ENCODE measurements around the gene PCCA. TPM values are rescaled to one million over a fixed set of nuclear protein-coding genes. Genes with fewer than 3 reads are reported as not detected.

The PCCA gene
- total RNA-seq, 2 donors from 2014 or later, result 52.7 to 66.4 TPM

DNA sequence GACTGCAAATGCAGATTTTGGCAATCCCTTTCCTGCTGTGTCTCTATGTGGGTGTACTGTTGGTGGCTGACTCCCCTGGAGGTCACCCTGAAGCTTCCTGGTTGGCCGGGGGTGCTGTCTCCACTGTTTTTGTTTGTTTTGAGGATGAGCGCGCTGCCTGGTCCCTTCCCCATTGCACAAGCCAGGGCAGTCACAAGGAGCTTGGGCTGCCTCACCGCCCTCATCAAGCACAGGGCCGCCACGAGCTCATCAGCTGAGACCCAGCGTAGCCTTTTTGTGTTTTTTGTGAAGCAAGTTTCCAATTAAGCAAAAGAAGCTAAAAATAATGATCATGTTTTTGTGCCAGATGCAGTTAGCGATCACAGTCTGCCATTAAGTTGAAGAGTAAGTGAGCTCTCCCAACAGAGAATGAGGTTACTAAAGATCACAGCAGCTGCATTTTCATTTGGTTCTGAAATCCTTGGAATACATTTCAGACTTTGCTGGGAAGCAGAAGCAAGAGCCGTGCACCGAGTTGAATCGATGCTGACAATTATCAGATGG, 441.8 kb downstream of the PCCA start:
- 83% methylated on average over 11 of the region's 11 CpGs for WGBS
- TF ChIP-seq POLR2A (IDR thresholded peaks at IDR 0.05) (no peak), POLR2AphosphoS5 (IDR thresholded peaks at IDR 0.05) (peak; percentile 6)
- TF ChIP-seq, protein P1, sequence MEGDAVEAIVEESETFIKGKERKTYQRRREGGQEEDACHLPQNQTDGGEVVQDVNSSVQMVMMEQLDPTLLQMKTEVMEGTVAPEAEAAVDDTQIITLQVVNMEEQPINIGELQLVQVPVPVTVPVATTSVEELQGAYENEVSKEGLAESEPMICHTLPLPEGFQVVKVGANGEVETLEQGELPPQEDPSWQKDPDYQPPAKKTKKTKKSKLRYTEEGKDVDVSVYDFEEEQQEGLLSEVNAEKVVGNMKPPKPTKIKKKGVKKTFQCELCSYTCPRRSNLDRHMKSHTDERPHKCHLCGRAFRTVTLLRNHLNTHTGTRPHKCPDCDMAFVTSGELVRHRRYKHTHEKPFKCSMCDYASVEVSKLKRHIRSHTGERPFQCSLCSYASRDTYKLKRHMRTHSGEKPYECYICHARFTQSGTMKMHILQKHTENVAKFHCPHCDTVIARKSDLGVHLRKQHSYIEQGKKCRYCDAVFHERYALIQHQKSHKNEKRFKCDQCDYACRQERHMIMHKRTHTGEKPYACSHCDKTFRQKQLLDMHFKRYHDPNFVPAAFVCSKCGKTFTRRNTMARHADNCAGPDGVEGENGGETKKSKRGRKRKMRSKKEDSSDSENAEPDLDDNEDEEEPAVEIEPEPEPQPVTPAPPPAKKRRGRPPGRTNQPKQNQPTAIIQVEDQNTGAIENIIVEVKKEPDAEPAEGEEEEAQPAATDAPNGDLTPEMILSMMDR (IDR thresholded peaks at IDR 0.05), result no peak
- intact Hi-C loops (cut with DNase I), result no loop called here
- no peak for DNase-seq (ENCODE audit: low spot score)
- H3K4me1 ChIP-seq (replicated peaks), result no peaks in the 10 kb centered on the region
- H3K9me3 ChIP-seq, result no peaks in the 10 kb centered on the region
- no peaks in the 10 kb centered on the region for H3K36me3 ChIP-seq
- no peak overlapping the region for H3K27ac ChIP-seq
- no peaks in the 10 kb centered on the region for H3K27me3 ChIP-seq (replicated peaks; ENCODE audit: insufficient read depth)
- no peak overlapping the region for H3K4me3 ChIP-seq

DNA sequence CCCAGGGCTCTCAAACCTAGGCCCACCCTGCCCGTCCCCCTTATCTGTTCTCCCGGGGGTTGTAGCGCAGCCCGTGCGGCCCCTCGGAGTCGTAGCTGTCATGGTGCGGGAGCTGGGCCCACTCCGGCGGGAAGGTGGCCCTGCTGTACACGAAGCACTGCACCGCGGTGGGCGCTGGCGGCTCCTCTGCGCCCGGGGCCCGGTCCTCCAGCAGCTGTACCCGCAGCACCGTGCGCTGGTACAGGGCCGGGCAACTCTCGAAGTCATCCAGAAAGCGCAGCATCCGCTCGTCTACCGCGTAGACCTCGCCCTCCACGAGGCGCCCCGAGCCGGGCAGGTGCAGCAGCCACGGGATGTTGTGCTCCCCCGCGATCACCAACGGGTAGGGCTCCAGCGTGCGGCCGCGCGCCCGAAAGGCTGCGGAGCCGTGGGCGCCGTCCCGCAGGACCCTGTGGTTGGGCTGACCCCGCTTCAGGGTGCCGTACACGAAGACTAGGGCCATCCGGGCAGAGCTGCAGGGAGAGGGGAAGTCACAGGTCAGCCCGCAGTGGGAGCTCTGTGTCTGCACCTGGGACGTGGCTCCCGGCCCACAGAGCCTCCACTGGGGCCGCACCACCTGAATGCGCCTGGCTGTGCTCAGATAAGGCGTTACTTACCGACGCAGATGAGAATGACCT, 443.3 kb downstream of the PCCA start:
- Histone ChIP-seq H3K4me1 (replicated peaks) (no peaks in the 10 kb centered on the region), H3K36me3 (no peaks in the 10 kb centered on the region), H3K27ac (no peak overlapping the region), H3K27me3 (replicated peaks; ENCODE audit: insufficient read depth) (no peaks in the 10 kb centered on the region), H3K4me3 (no peak overlapping the region), H3K9me3 (no peaks in the 10 kb centered on the region)
- DNase-seq (ENCODE audit: low spot score), result no peak
- 97% methylated on average over 55 of the region's 60 CpGs for WGBS
- TF ChIP-seq POLR2AphosphoS5 (IDR thresholded peaks at IDR 0.05) (no peak), POLR2A (IDR thresholded peaks at IDR 0.05) (no peak)
- TF ChIP-seq, protein P1 (IDR thresholded peaks at IDR 0.05), result no peak
- intact Hi-C loops (cut with DNase I), result no loop called here

DNA sequence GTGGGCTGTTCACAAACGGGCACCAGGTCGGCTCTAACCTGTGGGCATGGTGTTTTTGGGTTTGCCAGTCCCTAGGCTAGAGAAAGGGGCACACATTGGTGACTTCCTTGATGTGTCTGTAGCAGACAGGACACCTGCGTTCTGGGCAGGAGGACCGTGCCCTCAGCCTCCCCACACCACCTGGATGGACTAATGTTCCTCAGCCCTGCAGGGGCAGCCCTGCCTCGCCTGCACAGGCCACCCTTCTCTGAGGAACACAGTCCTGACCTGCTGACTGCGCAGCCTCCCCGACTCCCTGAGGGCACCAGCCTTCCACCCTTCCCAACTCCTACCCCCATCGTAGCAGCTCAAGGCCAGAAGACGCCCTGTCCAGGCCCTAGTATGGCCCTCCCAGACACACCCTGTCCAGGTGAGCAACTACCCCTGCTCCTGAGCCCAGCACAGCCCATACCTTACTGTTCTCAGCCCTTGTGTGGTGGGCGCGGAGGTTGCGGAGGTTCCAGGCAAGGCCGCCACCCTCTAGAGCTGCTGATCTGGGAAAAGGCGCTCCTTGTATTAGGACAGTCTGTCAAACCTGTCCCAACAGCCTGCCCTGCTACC, 444.0 kb downstream of the PCCA start:
- no peak for DNase-seq (ENCODE audit: low spot score)
- H3K27me3 ChIP-seq (replicated peaks; ENCODE audit: insufficient read depth), result no peaks in the 10 kb centered on the region
- 98% methylated on average over 14 of the region's 14 CpGs for WGBS
- no peak for TF ChIP-seq POLR2AphosphoS5 (IDR thresholded peaks at IDR 0.05)
- TF ChIP-seq, protein P1 (IDR thresholded peaks at IDR 0.05), result no peak
- no peak for TF ChIP-seq POLR2A (IDR thresholded peaks at IDR 0.05)
- H3K4me1 ChIP-seq (replicated peaks), result no peaks in the 10 kb centered on the region
- H3K4me3 ChIP-seq, result no peak overlapping the region
- intact Hi-C loops (cut with DNase I), result no loop called here
- H3K27ac ChIP-seq, result no peak overlapping the region
- H3K36me3 ChIP-seq, result no peaks in the 10 kb centered on the region
- no peaks in the 10 kb centered on the region for H3K9me3 ChIP-seq

DNA sequence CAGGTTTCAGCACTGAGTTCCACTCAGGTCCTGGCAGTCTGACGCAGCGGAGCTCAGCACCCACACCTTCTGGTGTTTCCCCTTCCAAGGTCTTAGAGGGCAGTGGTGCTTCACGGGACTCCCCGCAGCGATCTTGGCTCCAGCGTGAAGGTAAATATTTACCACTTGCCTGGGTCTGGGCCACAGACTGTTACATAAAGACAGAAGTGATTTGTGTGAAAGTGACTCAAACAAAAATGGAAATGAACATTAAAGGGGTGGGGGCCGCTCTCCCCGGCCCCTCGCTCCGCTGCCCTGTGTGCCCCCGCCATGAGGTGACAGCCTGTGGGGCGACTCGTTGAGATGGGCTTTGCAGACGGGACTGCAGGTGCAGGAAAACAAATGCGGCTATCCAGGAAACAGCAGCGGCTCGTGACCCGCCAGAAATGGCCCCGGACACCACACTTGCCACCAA, 444.7 kb downstream of the PCCA start:
- intact Hi-C loops (cut with DNase I), result no loop called here
- TF ChIP-seq POLR2A (IDR thresholded peaks at IDR 0.05) (no peak), POLR2AphosphoS5 (IDR thresholded peaks at IDR 0.05) (peak; percentile 5)
- TF ChIP-seq, protein P1 (IDR thresholded peaks at IDR 0.05), result no peak
- Histone ChIP-seq H3K27ac (no peak overlapping the region), H3K9me3 (no peaks in the 10 kb centered on the region), H3K4me3 (no peak overlapping the region), H3K4me1 (replicated peaks) (no peaks in the 10 kb centered on the region), H3K36me3 (no peaks in the 10 kb centered on the region), H3K27me3 (replicated peaks; ENCODE audit: insufficient read depth) (no peaks in the 10 kb centered on the region)
- no peak for DNase-seq (ENCODE audit: low spot score)
- WGBS, result 68% methylated on average over 19 of the region's 19 CpGs

All from prostate gland (tissue), 2 donors.